Endothelial cell of umbilical vein (primary cell): Measurements from ENCODE around the gene FAM210A. TPM values are rescaled to one million over a fixed set of nuclear protein-coding genes. Genes with fewer than 3 reads are reported as not detected.

Source experiments
- BruUV-seq: library from RNA; stranded (reverse); fragments of 400-500 nt; replicated peaks from 2 replicates; lab custom pipeline; 2021; lab: Mats Ljungman, UMichigan
- CTCF ChIA-PET: fragments of 300-600, 350-600 bp; sonication (Branson Sonifier 250); formaldehyde crosslinking; loops from one replicate; lab custom pipeline; 2021; ENCODE audit warnings: antibody characterized with exemption, inconsistent platforms; lab: Charles Lee
- POLR2A ChIA-PET: fragments of 300-600, 350-600 bp; sonication (Branson Sonifier 250); formaldehyde crosslinking; loops from one replicate; lab custom pipeline; 2021; ENCODE audit warnings: antibody characterized with exemption, inconsistent platforms; lab: Charles Lee
- DNase-seq: peaks from one replicate; pipeline ENCODE4 v3.0.0-alpha.2; 2011; ENCODE audit warnings: low read depth, low spot score
- FAIRE-seq: peaks from 2 replicates; lab custom pipeline; 2011; peaks lifted over from hg19 to GRCh38; lab: Jason Lieb, UNC
- H2AFZ ChIP-seq: 2 replicates; pipeline ENCODE4 v1.6.0; 2012; ENCODE audit warnings: low read depth, low read length, control low read depth, inconsistent platforms
- H3K27ac ChIP-seq: 2 replicates; pipeline ENCODE4 v1.5.1; 2011; ENCODE audit warnings: low read depth, mild to moderate bottlenecking, control low read depth, low read length, moderate library complexity; ENCODE audit not compliant: insufficient read depth
- H3K27me3 ChIP-seq, 2 experiments: 2 replicates each; pipeline versions ENCODE4 v1.6.0 to v1.6.1; 2011; ENCODE audit warnings: low read length in 2 of 2, mixed read lengths in 1 of 2; ENCODE audit not compliant: control insufficient read depth in 2 of 2, insufficient read depth in 2 of 2
- H3K36me3 ChIP-seq, 2 experiments: 2 replicates in 1 of 2; 3 replicates in 1 of 2; pipeline ENCODE4 v1.5.1; 2011; ENCODE audit warnings: low read length in 2 of 2, mild to moderate bottlenecking in 1 of 2, moderate library complexity in 1 of 2; ENCODE audit not compliant: control insufficient read depth in 2 of 2, insufficient read depth in 2 of 2; ENCODE audit errors: extremely low read depth in 1 of 2
- H3K4me1 ChIP-seq: 3 replicates; pipeline ENCODE4 v1.5.1; 2011; ENCODE audit warnings: mild to moderate bottlenecking, low read length; ENCODE audit not compliant: control insufficient read depth, insufficient read depth; ENCODE audit errors: extremely low read depth
- H3K4me2 ChIP-seq: 2 replicates; pipeline ENCODE4 v1.6.1; 2011; ENCODE audit warnings: low read length, control low read depth, mixed read lengths; ENCODE audit not compliant: insufficient read depth
- H3K4me3 ChIP-seq, 3 experiments: fragments of 200-600 bp in 1 of 3; sonication (generic), shearing (Covaris generic) in 1 of 3; replicated peaks in 1 of 3; 2 replicates each; pipeline ENCODE4 v1.5.1; 2011 to 2016; ENCODE audit warnings: control low read depth in 3 of 3, low read length in 3 of 3, mild to moderate bottlenecking in 2 of 3, inconsistent platforms in 1 of 3, low read depth in 1 of 3, moderate library complexity in 1 of 3; ENCODE audit not compliant: insufficient read depth in 1 of 3
- H3K79me2 ChIP-seq: 2 replicates; pipeline ENCODE4 v1.6.0; 2012; ENCODE audit warnings: low read length, inconsistent platforms; ENCODE audit not compliant: control insufficient read depth, insufficient read depth
- H3K9ac ChIP-seq: replicated peaks from 2 replicates; pipeline ENCODE3; 2011; ENCODE audit warnings: low read length, control low read depth; ENCODE audit not compliant: insufficient read depth; ENCODE audit errors: extremely low read depth
- H3K9me1 ChIP-seq: replicated peaks from 3 replicates; pipeline ENCODE4 v1.6.0; 2011; ENCODE audit warnings: mild to moderate bottlenecking, low read length; ENCODE audit not compliant: control insufficient read depth, insufficient read depth; ENCODE audit errors: extremely low read depth
- H3K9me3 ChIP-seq: replicated peaks from 2 replicates; pipeline ENCODE4 v1.5.1; 2012; ENCODE audit warnings: low read length, inconsistent platforms; ENCODE audit not compliant: control insufficient read depth, insufficient read depth
- H4K20me1 ChIP-seq: replicated peaks from 2 replicates; pipeline ENCODE3; 2011; ENCODE audit warnings: mild to moderate bottlenecking, low read length; ENCODE audit not compliant: control insufficient read depth, insufficient read depth; ENCODE audit errors: extremely low read depth
- EZH2 ChIP-seq: IDR thresholded peaks from 2 replicates; pipeline ENCODE4 v1.6.1; 2012; ENCODE audit warnings: borderline replicate concordance, low read depth, mild to moderate bottlenecking, moderate library complexity, low read length, inconsistent platforms; ENCODE audit not compliant: severe bottlenecking
- FOS ChIP-seq: IDR thresholded peaks from 2 replicates; pipeline ENCODE4 v1.6.1; 2011; ENCODE audit warnings: mild to moderate bottlenecking, low read length, moderate library complexity, borderline replicate concordance; ENCODE audit not compliant: insufficient read depth
- GATA2 ChIP-seq: IDR thresholded peaks from 2 replicates; pipeline ENCODE4 v1.7.0; 2011; ENCODE audit warnings: low read depth, mild to moderate bottlenecking, moderate library complexity, mixed read lengths, low read length; ENCODE audit not compliant: insufficient read length, insufficient read depth
- JUN ChIP-seq: IDR thresholded peaks from 2 replicates; pipeline ENCODE4 v1.6.1; 2011; ENCODE audit warnings: borderline replicate concordance, low read depth; ENCODE audit not compliant: insufficient read length, insufficient read depth
- MYC ChIP-seq: IDR thresholded peaks from one replicate; pipeline ENCODE4 v1.6.1; 2011; ENCODE audit warnings: mild to moderate bottlenecking, low read depth, low read length
- POLR2A ChIP-seq: IDR thresholded peaks from 2 replicates; pipeline ENCODE4 v1.6.1; 2012; ENCODE audit warnings: low read depth, mild to moderate bottlenecking, control low read depth, low read length
- POLR2AphosphoS5 ChIP-seq: IDR thresholded peaks from 2 replicates; pipeline ENCODE4 v1.6.1; 2012; ENCODE audit warnings: low read depth, mild to moderate bottlenecking, control low read depth, low read length, moderate library complexity; ENCODE audit not compliant: insufficient read depth
- dilution Hi-C: fragments of 300-500 bp; cut with MboI; formaldehyde crosslinking; loops from one replicate; pipeline ENCODE4 v1.15.0; 2019; ENCODE audit warnings: low sequenced_read_pairs; ENCODE audit not compliant: extremely low pct_ligation_motif_present
- intact Hi-C: fragments of 100-400 bp; cut with micrococcal nuclease; formaldehyde crosslinking; loops from one replicate; pipeline ENCODE4 v1.10.0; 2022
- polyA plus RNA-seq, 4 experiments: library from polyadenylated mRNA; depleted of rRNA in 3 of 4; stranded (reverse) in 3 of 4; unstranded in 1 of 4; fragments of >200 nt; gene quantifications; 2 replicates each; pipeline versions ENCODE4 v1.2.1 to v1.2.3, GENCODE V29; 2011 to 2012; ENCODE audit warnings: missing spikeins in 1 of 4
- total RNA-seq: library from RNA; stranded (reverse); gene quantifications from 2 replicates; pipeline ENCODE4 v1.2.3, GENCODE V29; 2021
- TF ChIP-seq, protein P1 (sequence below): IDR thresholded peaks from 2 replicates; pipeline ENCODE4 v1.6.1; 2011; ENCODE audit not compliant: insufficient read depth, insufficient read length
- TF ChIP-seq, protein P2 (sequence below), 2 donors: IDR thresholded peaks; 1 replicate in 1 of 2; 2 replicates in 1 of 2; pipeline ENCODE4 v1.5.1; 2011; ENCODE audit warnings: low read length in 2 of 2, mild to moderate bottlenecking in 2 of 2, moderate library complexity in 2 of 2, control low read depth in 1 of 2, inconsistent platforms in 1 of 2, low read depth in 1 of 2; ENCODE audit not compliant: insufficient read depth in 1 of 2; ENCODE audit errors: extremely low read depth in 1 of 2

The FAM210A gene
- total and polyA plus RNA-seq, 2 donors (not counting 3 experiments of a cell fraction or from before 2014, with no cell fraction given): 7.1 to 17.3 TPM

DNA sequence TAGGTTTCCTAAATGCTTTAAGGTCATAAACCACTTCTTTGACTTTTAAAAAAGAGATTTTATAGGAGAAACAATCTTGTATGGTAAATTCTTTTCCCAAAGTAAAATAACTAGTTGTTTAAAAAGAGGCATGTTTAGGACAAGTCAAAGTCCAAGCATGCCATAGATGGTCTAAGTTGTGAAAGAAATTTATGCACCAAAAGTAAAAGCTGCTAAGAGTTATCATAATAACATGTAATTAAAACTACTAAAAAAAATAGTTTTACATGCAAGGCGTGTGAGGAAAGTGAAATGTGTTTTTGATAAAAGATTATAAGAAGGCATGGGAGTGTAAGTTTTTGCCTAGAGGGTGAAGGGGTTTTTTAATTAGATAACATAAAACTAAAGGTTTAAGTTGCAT, 22.5 kb downstream of the FAM210A start:
- ChIA-PET CTCF (interaction anchor here (0.8 kb wide), 1 partner anchor 8 kb away, joined by 3 read pairs; no protein-coding TSS in a partner anchor), POLR2A (no interaction called here)
- FAIRE-seq: no peak
- Histone ChIP-seq H3K79me2 (peaks cover 29% of the 10 kb centered on the region), H3K27ac (no peak overlapping the region), H2AFZ (no peak overlapping the region), H3K9me3 (peaks cover 2% of the 10 kb centered on the region), H3K4me1 (no peaks in the 10 kb centered on the region), H3K4me3 (no peak overlapping the region), H3K9ac (no peak overlapping the region), H3K4me2 (no peak overlapping the region), H3K36me3 (no peaks in the 10 kb centered on the region), H3K9me1 (no peaks in the 10 kb centered on the region), H3K27me3 (no peaks in the 10 kb centered on the region), H4K20me1 (no peaks in the 10 kb centered on the region)
- no peak for TF ChIP-seq MYC
- no peak for TF ChIP-seq POLR2A
- TF ChIP-seq GATA2: no peak
- no peak for TF ChIP-seq POLR2AphosphoS5
- no peak for TF ChIP-seq FOS
- TF ChIP-seq, protein P1, sequence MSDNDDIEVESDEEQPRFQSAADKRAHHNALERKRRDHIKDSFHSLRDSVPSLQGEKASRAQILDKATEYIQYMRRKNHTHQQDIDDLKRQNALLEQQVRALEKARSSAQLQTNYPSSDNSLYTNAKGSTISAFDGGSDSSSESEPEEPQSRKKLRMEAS: no peak
- TF ChIP-seq, protein P2, sequence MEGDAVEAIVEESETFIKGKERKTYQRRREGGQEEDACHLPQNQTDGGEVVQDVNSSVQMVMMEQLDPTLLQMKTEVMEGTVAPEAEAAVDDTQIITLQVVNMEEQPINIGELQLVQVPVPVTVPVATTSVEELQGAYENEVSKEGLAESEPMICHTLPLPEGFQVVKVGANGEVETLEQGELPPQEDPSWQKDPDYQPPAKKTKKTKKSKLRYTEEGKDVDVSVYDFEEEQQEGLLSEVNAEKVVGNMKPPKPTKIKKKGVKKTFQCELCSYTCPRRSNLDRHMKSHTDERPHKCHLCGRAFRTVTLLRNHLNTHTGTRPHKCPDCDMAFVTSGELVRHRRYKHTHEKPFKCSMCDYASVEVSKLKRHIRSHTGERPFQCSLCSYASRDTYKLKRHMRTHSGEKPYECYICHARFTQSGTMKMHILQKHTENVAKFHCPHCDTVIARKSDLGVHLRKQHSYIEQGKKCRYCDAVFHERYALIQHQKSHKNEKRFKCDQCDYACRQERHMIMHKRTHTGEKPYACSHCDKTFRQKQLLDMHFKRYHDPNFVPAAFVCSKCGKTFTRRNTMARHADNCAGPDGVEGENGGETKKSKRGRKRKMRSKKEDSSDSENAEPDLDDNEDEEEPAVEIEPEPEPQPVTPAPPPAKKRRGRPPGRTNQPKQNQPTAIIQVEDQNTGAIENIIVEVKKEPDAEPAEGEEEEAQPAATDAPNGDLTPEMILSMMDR (IDR thresholded peaks at IDR 0.05; ENCODE audit: extremely low read depth in 1 of 2, insufficient read depth in 1 of 2, low read depth in 1 of 2, low read length in 2 of 2): no peak
- TF ChIP-seq EZH2: no peak
- no peak for TF ChIP-seq JUN
- intact Hi-C loops (no loop called here), dilution Hi-C loops (no loop called here)
- no peak for DNase-seq
- no TSS peak for BruUV-seq
